Neuronal stem cell (in vitro differentiated cells): ENCODE results near the gene HEPHL1.

Experiments used
- DNase-seq: peaks from one replicate; pipeline ENCODE4 v3.0.0-alpha.2; 2013; ENCODE audit warnings: low spot score
- H2AFZ ChIP-seq: one replicate; pipeline ENCODE4 v1.6.1; 2013; ENCODE audit warnings: mild to moderate bottlenecking, low read length, inconsistent platforms
- H2AK5ac ChIP-seq: 2 replicates; pipeline ENCODE4 v1.6.1; 2013; ENCODE audit warnings: low read depth, mild to moderate bottlenecking, inconsistent platforms, low read length, moderate library complexity, mixed read lengths
- H2BK120ac ChIP-seq: 2 replicates; pipeline ENCODE4 v1.6.1; 2013; ENCODE audit warnings: low read depth, mild to moderate bottlenecking, inconsistent platforms, low read length, moderate library complexity, mixed read lengths
- H2BK12ac ChIP-seq: one replicate; pipeline ENCODE4 v1.6.1; 2013; ENCODE audit warnings: low read length, inconsistent platforms
- H2BK15ac ChIP-seq: 2 replicates; pipeline ENCODE4 v1.6.1; 2013; ENCODE audit warnings: mild to moderate bottlenecking, low read length, inconsistent platforms, mixed read lengths
- H2BK5ac ChIP-seq: one replicate; pipeline ENCODE4 v1.6.1; 2013; ENCODE audit warnings: inconsistent platforms, mild to moderate bottlenecking, low read length, moderate library complexity
- H3K14ac ChIP-seq: one replicate; pipeline ENCODE4 v1.6.1; 2013; ENCODE audit warnings: low read length, inconsistent platforms
- H3K18ac ChIP-seq: 2 replicates; pipeline ENCODE4 v1.6.1; 2013; ENCODE audit warnings: low read length, inconsistent platforms
- H3K23ac ChIP-seq: 2 replicates; pipeline ENCODE4 v1.6.1; 2013; ENCODE audit warnings: low read depth, mild to moderate bottlenecking, mixed read lengths, low read length, inconsistent platforms; ENCODE audit not compliant: poor library complexity
- H3K27ac ChIP-seq: replicated peaks from 3 replicates; pipeline ENCODE4 v1.5.1; 2013; ENCODE audit warnings: low read length, inconsistent platforms
- H3K27me3 ChIP-seq, 3 experiments: 2 replicates each; pipeline ENCODE4 v1.6.1; 2013; ENCODE audit warnings: low read length in 3 of 3, mild to moderate bottlenecking in 2 of 3, inconsistent platforms in 1 of 3, low read depth in 1 of 3, mixed read lengths in 1 of 3, moderate library complexity in 1 of 3; ENCODE audit not compliant: control insufficient read depth in 3 of 3, insufficient read depth in 3 of 3
- H3K36me3 ChIP-seq, 2 donors: replicated peaks in 1 of 2; 2 replicates each; pipeline ENCODE4 v1.6.1; 2013; ENCODE audit warnings: low read length in 2 of 2; ENCODE audit not compliant: control insufficient read depth in 2 of 2, insufficient read depth in 2 of 2
- H3K4ac ChIP-seq: 2 replicates; pipeline ENCODE4 v1.6.1; 2013; ENCODE audit warnings: inconsistent platforms, mild to moderate bottlenecking, low read length, moderate library complexity
- H3K4me1 ChIP-seq, 2 donors: 1 replicate in 1 of 2; 2 replicates in 1 of 2; pipeline ENCODE4 v1.6.1; 2013; ENCODE audit warnings: low read length in 2 of 2, low read depth in 1 of 2; ENCODE audit not compliant: control insufficient read depth in 2 of 2, insufficient read depth in 1 of 2
- H3K4me2 ChIP-seq: one replicate; pipeline ENCODE4 v1.6.1; 2013; ENCODE audit warnings: mild to moderate bottlenecking, low read length, inconsistent platforms; ENCODE audit not compliant: insufficient read depth, poor library complexity, severe bottlenecking
- H3K4me3 ChIP-seq, 2 donors: 2 replicates each; pipeline ENCODE4 v1.5.1; 2013; ENCODE audit warnings: low read length in 2 of 2, mild to moderate bottlenecking in 2 of 2, inconsistent platforms in 1 of 2, moderate library complexity in 1 of 2
- H3K79me1 ChIP-seq: one replicate; pipeline ENCODE4 v1.6.1; 2013; ENCODE audit warnings: low read depth, mild to moderate bottlenecking, inconsistent platforms, low read length, moderate library complexity
- H3K9ac ChIP-seq: one replicate; pipeline ENCODE4 v1.6.1; 2013; ENCODE audit warnings: mild to moderate bottlenecking, low read depth, low read length, inconsistent platforms; ENCODE audit not compliant: poor library complexity
- H3K9me3 ChIP-seq, 2 donors: replicated peaks in 1 of 2; 2 replicates each; pipeline versions ENCODE3 to v1.6.1; 2013; ENCODE audit warnings: low read length in 2 of 2, mild to moderate bottlenecking in 2 of 2, inconsistent platforms in 1 of 2, low read depth in 1 of 2, mixed read lengths in 1 of 2, moderate library complexity in 1 of 2; ENCODE audit not compliant: control insufficient read depth in 2 of 2, insufficient read depth in 1 of 2
- H4K8ac ChIP-seq: one replicate; pipeline ENCODE4 v1.6.1; 2013; ENCODE audit warnings: low read depth, mild to moderate bottlenecking, inconsistent platforms, low read length, moderate library complexity
- H4K91ac ChIP-seq: one replicate; pipeline ENCODE4 v1.6.1; 2013; ENCODE audit warnings: low read length, low read depth, mild to moderate bottlenecking, inconsistent platforms; ENCODE audit not compliant: poor library complexity
- WGBS, 2 donors: extraction: QIAGEN DNeasy Blood & Tissue Kit; methylation state at CpG; one replicate each; pipeline ENCODE4 v1.1.7; 2013; ENCODE audit warnings: missing lambda C conversion rate in 2 of 2, mixed read lengths in 1 of 2; ENCODE audit not compliant: insufficient read length in 2 of 2, insufficient replicate concordance in 1 of 2; ENCODE audit errors: extremely low coverage in 2 of 2; 5-methylcytosine and 5-hydroxymethylcytosine counted together

Gene HEPHL1

GRCh38 chr11:94007906-94008305 lies 13.2 kb upstream of the HEPHL1 start:
- Histone ChIP-seq H2AFZ (no peak overlapping the region), H3K27ac (no peak overlapping the region), H3K4ac (no peak overlapping the region), H4K91ac (no peak overlapping the region), H2BK12ac (no peak overlapping the region), H3K18ac (no peak overlapping the region), H3K4me2 (no peak overlapping the region), H3K79me1 (no peaks in the 10 kb centered on the region), H3K36me3 (no peaks in the 10 kb centered on the region), H3K4me3 (no peak overlapping the region), H3K27me3 (no peaks in the 10 kb centered on the region), H2BK5ac (no peak overlapping the region), H3K9ac (no peak overlapping the region), H4K8ac (no peak overlapping the region), H3K23ac (no peak overlapping the region), H2BK120ac (no peak overlapping the region), H2BK15ac (no peak overlapping the region), H3K9me3 (peaks cover 0 to 2% of the 10 kb centered on the region in 2 donors), H3K4me1 (no peaks in the 10 kb centered on the region), H3K14ac (no peak overlapping the region), H2AK5ac (no peak overlapping the region)
- DNase-seq = no peak
- no CpG with 5 or more reads among the region's 4 CpGs for WGBS, 2 donors

- H3K27me3 ChIP-seq = no peaks in the 10 kb centered on the region
- H4K8ac ChIP-seq = no peak overlapping the region
- no peak overlapping the region for H3K18ac ChIP-seq
- DNase-seq = no peak
- H2BK12ac ChIP-seq = no peak overlapping the region
- no peak overlapping the region for H3K4me3 ChIP-seq
- H2BK5ac ChIP-seq = no peak overlapping the region
- no peaks in the 10 kb centered on the region for H3K36me3 ChIP-seq
- H3K4me2 ChIP-seq = no peak overlapping the region
- H4K91ac ChIP-seq = no peak overlapping the region
- no peaks in the 10 kb centered on the region for H3K4me1 ChIP-seq
- H3K79me1 ChIP-seq = no peaks in the 10 kb centered on the region
- no peak overlapping the region for H3K27ac ChIP-seq
- no peak overlapping the region for H2AK5ac ChIP-seq
- no peak overlapping the region for H3K4ac ChIP-seq
- no peak overlapping the region for H2BK15ac ChIP-seq
- no peak overlapping the region for H3K9ac ChIP-seq
- H2BK120ac ChIP-seq = no peak overlapping the region
- H3K9me3 ChIP-seq = no peaks in the 10 kb centered on the region
- H2AFZ ChIP-seq = no peak overlapping the region
- WGBS, 2 donors = no CpG with 5 or more reads among the region's 1 CpG
- no peak overlapping the region for H3K14ac ChIP-seq
- no peak overlapping the region for H3K23ac ChIP-seq
Measured at GRCh38 chr11:94010136-94010535, 11.0 kb upstream of the HEPHL1 start.

- Histone ChIP-seq H3K4ac (no peak overlapping the region), H3K4me1 (no peaks in the 10 kb centered on the region), H2BK12ac (no peak overlapping the region), H3K14ac (no peak overlapping the region), H2AFZ (no peak overlapping the region), H3K9me3 (no peaks in the 10 kb centered on the region), H2BK5ac (no peak overlapping the region), H2AK5ac (no peak overlapping the region), H2BK15ac (no peak overlapping the region), H3K9ac (no peak overlapping the region), H3K79me1 (no peaks in the 10 kb centered on the region), H3K4me3 (no peak overlapping the region), H3K36me3 (no peaks in the 10 kb centered on the region), H2BK120ac (no peak overlapping the region), H3K18ac (no peak overlapping the region), H3K4me2 (no peak overlapping the region), H3K27me3 (no peaks in the 10 kb centered on the region), H3K23ac (no peak overlapping the region), H3K27ac (no peak overlapping the region), H4K91ac (no peak overlapping the region), H4K8ac (no peak overlapping the region)
- WGBS, 2 donors = no CpG with 5 or more reads among the region's 3 CpGs
- DNase-seq = no peak
Measured at GRCh38 chr11:94011478-94011877, 9.7 kb upstream of the HEPHL1 start.

GRCh38 chr11:94017446-94017845 lies 3.7 kb upstream of the HEPHL1 start:
- H3K18ac ChIP-seq = no peak overlapping the region
- no peak overlapping the region for H3K27ac ChIP-seq
- H3K23ac ChIP-seq = no peak overlapping the region
- H3K27me3 ChIP-seq = no peaks in the 10 kb centered on the region
- H4K8ac ChIP-seq = no peak overlapping the region
- no peaks in the 10 kb centered on the region for H3K9me3 ChIP-seq
- H3K14ac ChIP-seq = no peak overlapping the region
- H3K9ac ChIP-seq = no peak overlapping the region
- H2BK12ac ChIP-seq = no peak overlapping the region
- no peak overlapping the region for H3K4me2 ChIP-seq
- H3K36me3 ChIP-seq = no peaks in the 10 kb centered on the region
- no peak overlapping the region for H2BK15ac ChIP-seq
- no peaks in the 10 kb centered on the region for H3K79me1 ChIP-seq
- H2AFZ ChIP-seq = no peak overlapping the region
- H2BK120ac ChIP-seq = no peak overlapping the region
- H2BK5ac ChIP-seq = no peak overlapping the region
- no peak for DNase-seq
- no peaks in the 10 kb centered on the region for H3K4me1 ChIP-seq
- H3K4ac ChIP-seq = no peak overlapping the region
- no peak overlapping the region for H2AK5ac ChIP-seq
- no peak overlapping the region for H3K4me3 ChIP-seq
- no peak overlapping the region for H4K91ac ChIP-seq
